Measurements from ENCODE around the gene PRKG1.

The PRKG1 gene

GRCh38 chr10:51903675-51904074, 829.4 kb downstream of the PRKG1 start:
- Histone ChIP-seq H3K36me3 (ENCODE audit: insufficient read depth, low read length) (no peaks in the 10 kb centered on the region), H3K9ac (ENCODE audit: low read depth, low read length) (no peak overlapping the region), H3K27ac (ENCODE audit: low read length) (no peak overlapping the region), H3K9me3 (ENCODE audit: insufficient read depth, low read length, severe bottlenecking) (no peaks in the 10 kb centered on the region), H3K4me2 (ENCODE audit: insufficient read depth, low read length) (no peak overlapping the region), H4K20me1 (ENCODE audit: insufficient read depth, low read length) (no peaks in the 10 kb centered on the region), H3K27me3 (ENCODE audit: insufficient read depth, low read length, poor library complexity) (no peaks in the 10 kb centered on the region), H3K4me1 (ENCODE audit: insufficient read depth, low read length) (no peaks in the 10 kb centered on the region), H2AFZ (ENCODE audit: low read depth, low read length) (no peak overlapping the region), H3K4me3 (ENCODE audit: low read depth in 1 of 2, low read length in 2 of 2) (no peak overlapping the region), H3K79me2 (ENCODE audit: insufficient read depth, low read length) (no peaks in the 10 kb centered on the region)
- TF ChIP-seq CTCF (IDR thresholded peaks at IDR 0.05; ENCODE audit: borderline replicate concordance, extremely low read depth, low read length, poor library complexity, severe bottlenecking) (no peak), EZH2 (IDR thresholded peaks at IDR 0.05; ENCODE audit: borderline replicate concordance, low read depth, low read length, severe bottlenecking) (no peak)
- DNase-seq (no peak), ATAC-seq (ENCODE audit: insufficient read depth, low read depth) (no peak)

- H3K9me3 ChIP-seq (ENCODE audit: insufficient read depth, low read length, severe bottlenecking), result no peaks in the 10 kb centered on the region
- TF ChIP-seq EZH2 (IDR thresholded peaks at IDR 0.05; ENCODE audit: borderline replicate concordance, low read depth, low read length, severe bottlenecking) (no peak), CTCF (IDR thresholded peaks at IDR 0.05; ENCODE audit: borderline replicate concordance, extremely low read depth, low read length, poor library complexity, severe bottlenecking) (no peak)
- H4K20me1 ChIP-seq (ENCODE audit: insufficient read depth, low read length), result no peaks in the 10 kb centered on the region
- no peaks in the 10 kb centered on the region for H3K79me2 ChIP-seq (ENCODE audit: insufficient read depth, low read length)
- H3K36me3 ChIP-seq (ENCODE audit: insufficient read depth, low read length), result no peaks in the 10 kb centered on the region
- DNase-seq (no peak), ATAC-seq (ENCODE audit: insufficient read depth, low read depth) (no peak)
- no peak overlapping the region for H2AFZ ChIP-seq (ENCODE audit: low read depth, low read length)
- no peak overlapping the region for H3K27ac ChIP-seq (ENCODE audit: low read length)
- H3K4me3 ChIP-seq (ENCODE audit: low read depth in 1 of 2, low read length in 2 of 2), result no peak overlapping the region
- H3K4me2 ChIP-seq (ENCODE audit: insufficient read depth, low read length), result no peak overlapping the region
- no peaks in the 10 kb centered on the region for H3K4me1 ChIP-seq (ENCODE audit: insufficient read depth, low read length)
- H3K9ac ChIP-seq (ENCODE audit: low read depth, low read length), result no peak overlapping the region
- no peaks in the 10 kb centered on the region for H3K27me3 ChIP-seq (ENCODE audit: insufficient read depth, low read length, poor library complexity)
These were observed 830.7 kb downstream of the PRKG1 start for GRCh38 chr10:51905032-51905431.

GRCh38 chr10:51907361-51907760, 833.1 kb downstream of the PRKG1 start:
- Histone ChIP-seq H3K79me2 (ENCODE audit: insufficient read depth, low read length) (no peaks in the 10 kb centered on the region), H3K4me2 (ENCODE audit: insufficient read depth, low read length) (no peak overlapping the region), H3K9ac (ENCODE audit: low read depth, low read length) (no peak overlapping the region), H3K4me3 (ENCODE audit: low read depth in 1 of 2, low read length in 2 of 2) (no peak overlapping the region), H2AFZ (ENCODE audit: low read depth, low read length) (no peak overlapping the region), H3K9me3 (ENCODE audit: insufficient read depth, low read length, severe bottlenecking) (no peaks in the 10 kb centered on the region), H3K4me1 (ENCODE audit: insufficient read depth, low read length) (no peaks in the 10 kb centered on the region), H3K27ac (ENCODE audit: low read length) (no peak overlapping the region), H3K36me3 (ENCODE audit: insufficient read depth, low read length) (no peaks in the 10 kb centered on the region), H3K27me3 (ENCODE audit: insufficient read depth, low read length, poor library complexity) (no peaks in the 10 kb centered on the region), H4K20me1 (ENCODE audit: insufficient read depth, low read length) (no peaks in the 10 kb centered on the region)
- TF ChIP-seq CTCF (IDR thresholded peaks at IDR 0.05; ENCODE audit: borderline replicate concordance, extremely low read depth, low read length, poor library complexity, severe bottlenecking) (no peak), EZH2 (IDR thresholded peaks at IDR 0.05; ENCODE audit: borderline replicate concordance, low read depth, low read length, severe bottlenecking) (no peak)
- DNase-seq (no peak), ATAC-seq (ENCODE audit: insufficient read depth, low read depth) (no peak)

- H3K4me3 ChIP-seq (ENCODE audit: low read depth in 1 of 2, low read length in 2 of 2), result no peak overlapping the region
- H4K20me1 ChIP-seq (ENCODE audit: insufficient read depth, low read length), result no peaks in the 10 kb centered on the region
- H2AFZ ChIP-seq (ENCODE audit: low read depth, low read length), result no peak overlapping the region
- no peak overlapping the region for H3K27ac ChIP-seq (ENCODE audit: low read length)
- no peaks in the 10 kb centered on the region for H3K79me2 ChIP-seq (ENCODE audit: insufficient read depth, low read length)
- ATAC-seq (ENCODE audit: insufficient read depth, low read depth), result no peak
- H3K36me3 ChIP-seq (ENCODE audit: insufficient read depth, low read length), result no peaks in the 10 kb centered on the region
- TF ChIP-seq CTCF (IDR thresholded peaks at IDR 0.05; ENCODE audit: borderline replicate concordance, extremely low read depth, low read length, poor library complexity, severe bottlenecking) (no peak), EZH2 (IDR thresholded peaks at IDR 0.05; ENCODE audit: borderline replicate concordance, low read depth, low read length, severe bottlenecking) (no peak)
- H3K27me3 ChIP-seq (ENCODE audit: insufficient read depth, low read length, poor library complexity), result no peaks in the 10 kb centered on the region
- DNase-seq, result no peak
- H3K4me2 ChIP-seq (ENCODE audit: insufficient read depth, low read length), result no peak overlapping the region
- no peaks in the 10 kb centered on the region for H3K4me1 ChIP-seq (ENCODE audit: insufficient read depth, low read length)
- no peak overlapping the region for H3K9ac ChIP-seq (ENCODE audit: low read depth, low read length)
- H3K9me3 ChIP-seq (ENCODE audit: insufficient read depth, low read length, severe bottlenecking), result no peaks in the 10 kb centered on the region
These were observed 835.9 kb downstream of the PRKG1 start for GRCh38 chr10:51910189-51910588.
